AG04449 (cell line): Measurements from ENCODE around the gene JAKMIP1.

Experiments used
- CTCF ChIA-PET: fragments of 350-600 bp; formaldehyde crosslinking; extraction: SDS; loops from one replicate; lab custom pipeline; 2021; ENCODE audit warnings: antibody characterized with exemption; lab: Yijun Ruan, JAX
- POLR2A ChIA-PET: fragments of 400-600, 350-600 bp; formaldehyde crosslinking; extraction: SDS; loops from one replicate; lab custom pipeline; 2020; ENCODE audit warnings: antibody characterized with exemption, inconsistent platforms; lab: Yijun Ruan, JAX
- DNase-seq: peaks from one replicate; pipeline ENCODE4 v3.0.0-alpha.2; 2010; ENCODE audit warnings: low read depth, low spot score
- H3K4me3 ChIP-seq: 2 replicates; pipeline ENCODE4 v1.5.1; 2011; ENCODE audit warnings: low read depth, mild to moderate bottlenecking, control low read depth, low read length
- CTCF ChIP-seq: IDR thresholded peaks from one replicate; pipeline ENCODE4 v1.5.1; 2011; ENCODE audit warnings: mild to moderate bottlenecking, moderate library complexity, low read length, control low read depth, inconsistent platforms; ENCODE audit not compliant: insufficient read depth; ENCODE audit errors: missing control alignments

The JAKMIP1 gene

DNA sequence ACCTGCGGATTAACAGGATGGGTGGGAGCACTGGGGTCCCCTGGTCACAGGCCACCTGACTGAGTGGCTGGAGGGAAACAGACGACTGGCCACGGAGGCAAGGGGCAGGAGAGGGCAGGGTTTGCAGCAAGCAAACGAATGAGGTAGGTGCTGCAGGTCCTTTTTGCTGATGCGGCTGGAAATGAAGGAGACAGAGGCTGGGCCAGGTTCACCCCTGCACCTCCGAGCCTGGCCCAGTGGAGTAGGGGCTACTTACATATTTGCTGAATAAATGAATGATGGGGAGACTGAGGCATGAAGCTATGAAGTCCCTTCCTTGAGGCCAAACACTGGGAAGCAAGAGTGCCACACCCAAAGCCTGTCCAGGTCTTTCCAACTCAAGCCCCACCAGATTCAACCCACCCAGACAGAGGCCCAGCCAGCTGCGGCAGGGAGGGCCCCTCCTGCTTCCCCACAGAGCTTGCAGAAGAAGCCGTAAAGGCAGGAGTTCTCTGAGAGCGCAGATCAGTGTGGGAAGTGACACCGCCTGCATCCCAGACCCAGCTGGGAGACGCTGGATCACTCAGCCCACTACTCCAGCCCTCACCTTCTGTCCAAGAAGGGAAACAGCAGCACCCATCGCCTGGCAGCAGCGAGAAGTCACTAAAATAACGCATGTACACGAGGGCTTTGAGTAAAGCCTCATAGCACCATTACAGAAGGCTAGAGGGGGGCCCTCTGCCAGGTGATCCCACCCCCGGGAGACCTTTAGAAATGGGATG, 146.0 kb downstream of the JAKMIP1 start:
- no peak for TF ChIP-seq CTCF
- no peak for DNase-seq
- ChIA-PET POLR2A (no interaction called here), CTCF (no interaction called here)
- no peak overlapping the region for H3K4me3 ChIP-seq

- ChIA-PET POLR2A (no interaction called here), CTCF (no interaction called here)
- H3K4me3 ChIP-seq: no peak overlapping the region
- no peak for TF ChIP-seq CTCF
- no peak for DNase-seq
These were observed 147.7 kb downstream of the JAKMIP1 start for GRCh38 chr4:6052679-6053078.

GRCh38 chr4:6050551-6050950, 149.8 kb downstream of the JAKMIP1 start:
- no peak for TF ChIP-seq CTCF
- POLR2A ChIA-PET: no interaction called here
- CTCF ChIA-PET: no interaction called here
- H3K4me3 ChIP-seq: no peak overlapping the region
- DNase-seq: no peak

DNA sequence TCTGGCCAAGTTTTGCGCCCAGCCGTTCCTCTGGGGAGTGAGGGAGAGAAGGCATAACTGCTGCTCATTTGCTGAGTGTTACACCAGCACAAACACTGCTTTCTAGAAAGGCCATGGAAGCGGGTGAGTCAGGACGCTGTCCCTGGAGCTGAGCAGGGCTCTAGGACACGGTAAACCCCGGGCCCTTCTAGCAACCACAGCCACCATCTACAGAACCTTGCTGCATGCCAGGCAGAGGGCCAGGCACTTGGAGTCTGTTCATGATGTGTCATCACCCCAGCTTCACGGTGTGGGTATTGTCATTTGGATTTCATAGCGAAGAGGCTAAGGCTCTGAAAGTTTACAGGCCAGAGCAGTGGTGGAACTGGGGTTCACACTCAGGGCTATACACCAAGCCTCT, 150.4 kb downstream of the JAKMIP1 start:
- ChIA-PET POLR2A (no interaction called here), CTCF (no interaction called here)
- no peak for DNase-seq
- no peak for TF ChIP-seq CTCF
- H3K4me3 ChIP-seq: no peak overlapping the region

GRCh38 chr4:6049278-6049677, 151.1 kb downstream of the JAKMIP1 start:
- no peak for DNase-seq
- CTCF ChIA-PET: no interaction called here
- no peak for TF ChIP-seq CTCF
- POLR2A ChIA-PET: no interaction called here
- no peak overlapping the region for H3K4me3 ChIP-seq

GRCh38 chr4:6048537-6048936, 151.8 kb downstream of the JAKMIP1 start:
- no peak for DNase-seq
- CTCF ChIA-PET: no interaction called here
- no peak overlapping the region for H3K4me3 ChIP-seq
- no peak for TF ChIP-seq CTCF
- POLR2A ChIA-PET: no interaction called here
